ENCODE results near the gene SASH1.

- TF ChIP-seq CTCF (IDR thresholded peaks at IDR 0.05) (no peak), POLR2A (IDR thresholded peaks at IDR 0.05) (no peak)
Measured at GRCh38 chr6:148533309-148534107, 190.9 kb downstream of the SASH1 start.

All from body of pancreas (tissue), 4 donors.